Measurements from ENCODE around the gene SP5. TPM values are rescaled to one million over a fixed set of nuclear protein-coding genes. Genes with fewer than 3 reads are reported as not detected.
A peak's percentile ranks its signal among the peaks of the same experiment; 100 is the strongest.

The SP5 gene
- total and polyA plus RNA-seq, 9 of the 15 experiments (the other 6 are each of a cell fraction or from before 2014, with no cell fraction given) = 0.03 to 1.7 (median 0.16) TPM; not detected in 1

- Histone ChIP-seq H3K9me3 (replicated peaks; ENCODE audit: control insufficient read depth, insufficient read depth, low read depth, low read length) (no peaks in the 10 kb centered on the region), H3K79me2 (ENCODE audit: control insufficient read depth, insufficient read depth, low read length) (no peaks in the 10 kb centered on the region), H3K36me3 (ENCODE audit: control insufficient read depth, insufficient read depth, low read length) (no peaks in the 10 kb centered on the region), H3K27me3 (ENCODE audit: control insufficient read depth in 2 of 2, insufficient read depth in 2 of 2, low read length in 2 of 2) (no peaks in the 10 kb centered on the region), H3K4me1 (replicated peaks in 1 of 2; ENCODE audit: control insufficient read depth in 2 of 2, insufficient read depth in 2 of 2, low read length in 2 of 2) (peaks cover 0 to 7% of the 10 kb centered on the region in 2 experiments; a peak in 3 of 5 replicates), H3K27ac (ENCODE audit: extremely low read depth, low read depth, low read length) (no peak overlapping the region), H3K9me1 (ENCODE audit: control insufficient read depth, insufficient read depth, low read length) (no peaks in the 10 kb centered on the region), H2AFZ (ENCODE audit: low read depth, low read length) (peak overlapping the region; percentile 94; the same call in 1 of the 2 replicates), H3K4me2 (ENCODE audit: insufficient read depth, low read length) (no peak overlapping the region), H4K20me1 (replicated peaks; ENCODE audit: control insufficient read depth, insufficient read depth, low read length) (no peaks in the 10 kb centered on the region), H3K9ac (ENCODE audit: insufficient read depth in 1 of 2, low read depth in 2 of 2, low read length in 2 of 2) (no peak overlapping the region), H3K4me3 (no peak overlapping the region)
- 26% methylated on average over 2 of the region's 2 CpGs for WGBS (ENCODE audit: insufficient coverage, low coverage, missing lambda C conversion rate)
- ATAC-seq (no peak), FAIRE-seq (no peak), DNase-seq (ENCODE audit: extremely low read depth in 1 of 4, low spot score in 3 of 4) (no peak)
- in situ Hi-C loops (cut with MboI) = no loop called here
- TF ChIP-seq ETV1 (tag; conservative IDR thresholded peaks at IDR 0.05; ENCODE audit: low read depth) (no peak), ARID1B (IDR thresholded peaks at IDR 0.05) (no peak), SRF (CRISPR knock-in tag; IDR thresholded peaks at IDR 0.05) (no peak), RFX5 (IDR thresholded peaks at IDR 0.05; ENCODE audit: low read depth, low read length) (no peak), ZBTB9 (CRISPR knock-in tag; IDR thresholded peaks at IDR 0.05) (no peak)
- BruUV-seq (replicated peaks) = no TSS peak
- intact Hi-C loops (cut with micrococcal nuclease) = no loop called here
- POLR2A ChIA-PET = interaction anchor here (1.0 to 3.0 kb wide), 8 partner anchors 9 to 83 kb away, joined by 3 to 13 read pairs (median 4); no protein-coding TSS in a partner anchor
- CTCF ChIA-PET (ENCODE audit: low intra/inter-chr PET ratio) = no interaction called here
These were observed 34.8 kb upstream of the SP5 start for GRCh38 chr2:170680172-170680941.
